Stimulated activated CD8-positive, alpha-beta memory T cell treated with anti-CD3 and anti-CD28 coated beads, Interleukin-15, amount 100 ng/mL, for 4 hours (primary cell): ENCODE measurements around the gene PP2D1.
"Not testable (repeated sequence)": the region's sequence is repeated elsewhere in the genome, so short reads cannot be mapped to it uniquely, and the experiment has no call there.

Experiments
- DNase-seq, 2 donors: peaks; one replicate each; pipeline ENCODE4 v3.0.0-alpha.2; 2020; ENCODE audit warnings: low read depth in 2 of 2

PP2D1 gene

GRCh38 chr3:19967812-19968211 lies 44.3 kb downstream of the PP2D1 start:
- DNase-seq: no peak

- no peak for DNase-seq
Measured at GRCh38 chr3:19967208-19967607, 44.9 kb downstream of the PP2D1 start.

- DNase-seq: no peak
Measured at GRCh38 chr3:19961960-19962359, 50.1 kb downstream of the PP2D1 start.

GRCh38 chr3:19960696-19961095 lies 51.4 kb downstream of the PP2D1 start:
- DNase-seq: no peak

- no peak for DNase-seq
Measured at GRCh38 chr3:19959505-19959904, 52.6 kb downstream of the PP2D1 start.

GRCh38 chr3:19957354-19957753 lies 54.7 kb downstream of the PP2D1 start:
- not testable (repeated sequence) for DNase-seq

GRCh38 chr3:19954676-19955075 lies 57.4 kb downstream of the PP2D1 start:
- DNase-seq: no peak

- DNase-seq: no peak
Measured at GRCh38 chr3:19950316-19950715, 61.7 kb downstream of the PP2D1 start.

GRCh38 chr3:19948226-19948591 lies 63.9 kb downstream of the PP2D1 start:
- no peak for DNase-seq

- DNase-seq: peak; percentile 21 to 44
Measured at GRCh38 chr3:19947549-19948225, 64.4 kb downstream of the PP2D1 start.

- DNase-seq: peak; percentile 92 to 94
Measured at GRCh38 chr3:19946832-19947548, 65.1 kb downstream of the PP2D1 start, which contains the start of gene RAB5A. Gene RAB5A, plus strand, starts transcription at chr3:19947097. Its CDS starts 3,802 bp downstream, at chr3:19950899.

GRCh38 chr3:19945969-19946831 lies 65.9 kb downstream of the PP2D1 start:
- no peak for DNase-seq

GRCh38 chr3:19945534-19945933 lies 66.5 kb downstream of the PP2D1 start:
- DNase-seq: no peak

GRCh38 chr3:19940643-19941042 lies 71.4 kb downstream of the PP2D1 start:
- DNase-seq: no peak

GRCh38 chr3:19938295-19938627 lies 73.8 kb downstream of the PP2D1 start:
- DNase-seq: no peak

- DNase-seq: no peak
Measured at GRCh38 chr3:19937459-19938294, 74.4 kb downstream of the PP2D1 start.
